ENCODE measurements around the gene SLCO3A1.

Gene SLCO3A1

GRCh38 chr15:91853511-91853947 lies at the start of gene SLCO3A1:
Gene SLCO3A1 (plus strand): TSS chr15:91853708.
- no peaks in the 10 kb centered on the region for H3K27me3 Mint-ChIP-seq
- peak within 1 kb of the TSS; percentile 69 for H3K4me3 Mint-ChIP-seq
- H3K36me3 Mint-ChIP-seq (ENCODE audit: insufficient read depth): peaks cover 19% of the 10 kb centered on the region
- H3K9me3 Mint-ChIP-seq: no peaks in the 10 kb centered on the region
- peak within 1 kb of the TSS; percentile 88 for H3K27ac Mint-ChIP-seq (ENCODE audit: low read depth)
- DNase-seq (ENCODE audit: low spot score in 2 of 2) (peak in 1 of 2 donors; percentile 53), ATAC-seq (replicated peaks; ENCODE audit: extremely low read depth, poor library complexity, severe bottlenecking) (peak; percentile 13)
- H3K4me1 Mint-ChIP-seq: peaks cover 66% of the 10 kb centered on the region

GRCh38 chr15:91807122-91807521 lies 46.4 kb upstream of the SLCO3A1 start:
- H3K4me3 Mint-ChIP-seq: no peak overlapping the region

GRCh38 chr15:91813924-91814323 lies 39.6 kb upstream of the SLCO3A1 start:
- Mint-ChIP-seq H3K36me3 (ENCODE audit: insufficient read depth) (no peaks in the 10 kb centered on the region), H3K4me3 (no peak overlapping the region), H3K9me3 (peaks cover 13% of the 10 kb centered on the region), H3K27me3 (peaks cover 31% of the 10 kb centered on the region), H3K27ac (ENCODE audit: low read depth) (no peak overlapping the region), H3K4me1 (no peaks in the 10 kb centered on the region)
- DNase-seq (ENCODE audit: low spot score in 2 of 2): no peak
- no peak for ATAC-seq (replicated peaks; ENCODE audit: extremely low read depth, poor library complexity, severe bottlenecking)

More at GRCh38 chr15:91807122-91807521, 46.4 kb upstream of the SLCO3A1 start:
- ATAC-seq (replicated peaks; ENCODE audit: extremely low read depth, poor library complexity, severe bottlenecking): no peak
- H3K9me3 Mint-ChIP-seq: no peaks in the 10 kb centered on the region
- no peak overlapping the region for H3K27ac Mint-ChIP-seq (ENCODE audit: low read depth)
- H3K27me3 Mint-ChIP-seq: peaks cover 56% of the 10 kb centered on the region
- no peaks in the 10 kb centered on the region for H3K36me3 Mint-ChIP-seq (ENCODE audit: insufficient read depth)
- DNase-seq (ENCODE audit: low spot score in 2 of 2): no peak
- H3K4me1 Mint-ChIP-seq: peaks cover 4% of the 10 kb centered on the region

- H3K27me3 Mint-ChIP-seq: peaks cover 44% of the 10 kb centered on the region
- no peak overlapping the region for H3K4me3 Mint-ChIP-seq
- DNase-seq (ENCODE audit: low spot score in 2 of 2) (no peak), ATAC-seq (replicated peaks; ENCODE audit: extremely low read depth, poor library complexity, severe bottlenecking) (no peak)
- no peaks in the 10 kb centered on the region for H3K36me3 Mint-ChIP-seq (ENCODE audit: insufficient read depth)
- peaks cover 13% of the 10 kb centered on the region for H3K9me3 Mint-ChIP-seq
- no peaks in the 10 kb centered on the region for H3K4me1 Mint-ChIP-seq
- no peak overlapping the region for H3K27ac Mint-ChIP-seq (ENCODE audit: low read depth)
Measured at GRCh38 chr15:91816942-91817341, 36.6 kb upstream of the SLCO3A1 start.

GRCh38 chr15:91821458-91821857 lies 32.0 kb upstream of the SLCO3A1 start:
- no peaks in the 10 kb centered on the region for H3K9me3 Mint-ChIP-seq
- no peaks in the 10 kb centered on the region for H3K4me1 Mint-ChIP-seq
- peaks cover 27% of the 10 kb centered on the region for H3K27me3 Mint-ChIP-seq
- no peaks in the 10 kb centered on the region for H3K36me3 Mint-ChIP-seq (ENCODE audit: insufficient read depth)
- no peak overlapping the region for H3K27ac Mint-ChIP-seq (ENCODE audit: low read depth)
- DNase-seq (ENCODE audit: low spot score in 2 of 2) (no peak), ATAC-seq (replicated peaks; ENCODE audit: extremely low read depth, poor library complexity, severe bottlenecking) (no peak)
- no peak overlapping the region for H3K4me3 Mint-ChIP-seq

GRCh38 chr15:91824256-91824655 lies 29.3 kb upstream of the SLCO3A1 start:
- Mint-ChIP-seq H3K36me3 (ENCODE audit: insufficient read depth) (no peaks in the 10 kb centered on the region), H3K4me1 (no peaks in the 10 kb centered on the region), H3K27ac (ENCODE audit: low read depth) (no peak overlapping the region), H3K27me3 (peaks cover 11% of the 10 kb centered on the region), H3K4me3 (no peak overlapping the region), H3K9me3 (no peaks in the 10 kb centered on the region)
- DNase-seq (ENCODE audit: low spot score in 2 of 2) (no peak), ATAC-seq (replicated peaks; ENCODE audit: extremely low read depth, poor library complexity, severe bottlenecking) (no peak)

GRCh38 chr15:91826443-91826842 lies 27.1 kb upstream of the SLCO3A1 start:
- Mint-ChIP-seq H3K27ac (ENCODE audit: low read depth) (no peak overlapping the region), H3K36me3 (ENCODE audit: insufficient read depth) (no peaks in the 10 kb centered on the region), H3K27me3 (peaks cover 6% of the 10 kb centered on the region), H3K9me3 (no peaks in the 10 kb centered on the region), H3K4me1 (no peaks in the 10 kb centered on the region), H3K4me3 (no peak overlapping the region)
- DNase-seq (ENCODE audit: low spot score in 2 of 2) (no peak), ATAC-seq (replicated peaks; ENCODE audit: extremely low read depth, poor library complexity, severe bottlenecking) (no peak)

- Mint-ChIP-seq H3K9me3 (no peaks in the 10 kb centered on the region), H3K36me3 (ENCODE audit: insufficient read depth) (no peaks in the 10 kb centered on the region), H3K4me1 (no peaks in the 10 kb centered on the region), H3K27me3 (peaks cover 51% of the 10 kb centered on the region), H3K27ac (ENCODE audit: low read depth) (no peak overlapping the region), H3K4me3 (no peak overlapping the region)
- DNase-seq (ENCODE audit: low spot score in 2 of 2) (no peak), ATAC-seq (replicated peaks; ENCODE audit: extremely low read depth, poor library complexity, severe bottlenecking) (no peak)
Measured at GRCh38 chr15:91833056-91833455, 20.5 kb upstream of the SLCO3A1 start.

- Mint-ChIP-seq H3K4me3 (no peak overlapping the region), H3K36me3 (ENCODE audit: insufficient read depth) (no peaks in the 10 kb centered on the region), H3K27me3 (peaks cover 86% of the 10 kb centered on the region), H3K4me1 (no peaks in the 10 kb centered on the region), H3K9me3 (no peaks in the 10 kb centered on the region), H3K27ac (ENCODE audit: low read depth) (no peak overlapping the region)
- DNase-seq (ENCODE audit: low spot score in 2 of 2) (no peak), ATAC-seq (replicated peaks; ENCODE audit: extremely low read depth, poor library complexity, severe bottlenecking) (no peak)
Measured at GRCh38 chr15:91839867-91840266, 13.6 kb upstream of the SLCO3A1 start.

- no peak for ATAC-seq (replicated peaks; ENCODE audit: extremely low read depth, poor library complexity, severe bottlenecking)
- no peaks in the 10 kb centered on the region for H3K9me3 Mint-ChIP-seq
- H3K4me1 Mint-ChIP-seq: no peaks in the 10 kb centered on the region
- no peak overlapping the region for H3K4me3 Mint-ChIP-seq
- no peaks in the 10 kb centered on the region for H3K36me3 Mint-ChIP-seq (ENCODE audit: insufficient read depth)
- DNase-seq (ENCODE audit: low spot score in 2 of 2): no peak
- no peak overlapping the region for H3K27ac Mint-ChIP-seq (ENCODE audit: low read depth)
- H3K27me3 Mint-ChIP-seq: peaks cover 78% of the 10 kb centered on the region
Measured at GRCh38 chr15:91841861-91842260, 11.6 kb upstream of the SLCO3A1 start.

- Mint-ChIP-seq H3K4me1 (peaks cover 7% of the 10 kb centered on the region), H3K27me3 (peaks cover 59% of the 10 kb centered on the region), H3K9me3 (no peaks in the 10 kb centered on the region), H3K36me3 (ENCODE audit: insufficient read depth) (no peaks in the 10 kb centered on the region), H3K4me3 (no peak overlapping the region), H3K27ac (ENCODE audit: low read depth) (no peak overlapping the region)
- ATAC-seq (replicated peaks; ENCODE audit: extremely low read depth, poor library complexity, severe bottlenecking): no peak
- no peak for DNase-seq (ENCODE audit: low spot score in 2 of 2)
Measured at GRCh38 chr15:91844341-91844740, 9.2 kb upstream of the SLCO3A1 start.

- DNase-seq (ENCODE audit: low spot score in 2 of 2): no peak
- H3K9me3 Mint-ChIP-seq: no peaks in the 10 kb centered on the region
- H3K36me3 Mint-ChIP-seq (ENCODE audit: insufficient read depth): peaks cover 2% of the 10 kb centered on the region
- peaks cover 54% of the 10 kb centered on the region for H3K27me3 Mint-ChIP-seq
- peaks cover 13% of the 10 kb centered on the region for H3K4me1 Mint-ChIP-seq
- H3K4me3 Mint-ChIP-seq: no peak overlapping the region
- H3K27ac Mint-ChIP-seq (ENCODE audit: low read depth): no peak overlapping the region
- ATAC-seq (replicated peaks; ENCODE audit: extremely low read depth, poor library complexity, severe bottlenecking): no peak
Measured at GRCh38 chr15:91844928-91845327, 8.6 kb upstream of the SLCO3A1 start.

GRCh38 chr15:91845720-91846119 lies 7.8 kb upstream of the SLCO3A1 start:
- Mint-ChIP-seq H3K4me1 (peaks cover 15% of the 10 kb centered on the region), H3K27ac (ENCODE audit: low read depth) (no peak overlapping the region), H3K27me3 (peaks cover 46% of the 10 kb centered on the region), H3K9me3 (no peaks in the 10 kb centered on the region), H3K36me3 (ENCODE audit: insufficient read depth) (peaks cover 2% of the 10 kb centered on the region), H3K4me3 (no peak overlapping the region)
- ATAC-seq (replicated peaks; ENCODE audit: extremely low read depth, poor library complexity, severe bottlenecking): no peak
- DNase-seq (ENCODE audit: low spot score in 2 of 2): no peak

GRCh38 chr15:91849180-91849579 lies 4.3 kb upstream of the SLCO3A1 start:
- no peak for DNase-seq (ENCODE audit: low spot score in 2 of 2)
- H3K27me3 Mint-ChIP-seq: peaks cover 18% of the 10 kb centered on the region
- no peak for ATAC-seq (replicated peaks; ENCODE audit: extremely low read depth, poor library complexity, severe bottlenecking)
- peaks cover 6% of the 10 kb centered on the region for H3K36me3 Mint-ChIP-seq (ENCODE audit: insufficient read depth)
- H3K27ac Mint-ChIP-seq (ENCODE audit: low read depth): no peak overlapping the region
- H3K4me1 Mint-ChIP-seq: peaks cover 27% of the 10 kb centered on the region
- no peaks in the 10 kb centered on the region for H3K9me3 Mint-ChIP-seq
- H3K4me3 Mint-ChIP-seq: no peak overlapping the region
